GM19324 (cell line): Measurements from ENCODE around the gene GRK4.
"Not testable (repeated sequence)": the region's sequence is repeated elsewhere in the genome, so short reads cannot be mapped to it uniquely, and the experiment has no call there.

ENCODE experiments used
- ATAC-seq: cut with Tn5 transposase; IDR thresholded peaks from one replicate; pipeline ENCODE4 v1.9.1; 2021; ENCODE audit warnings: mild to moderate bottlenecking, moderate library complexity; ENCODE audit not compliant: unreplicated experiment, low FRiP score

GRK4 gene

GRCh38 chr4:2930135-2930757 is 33.1 kb upstream of the GRK4 start:
- ATAC-seq = no peak

DNA sequence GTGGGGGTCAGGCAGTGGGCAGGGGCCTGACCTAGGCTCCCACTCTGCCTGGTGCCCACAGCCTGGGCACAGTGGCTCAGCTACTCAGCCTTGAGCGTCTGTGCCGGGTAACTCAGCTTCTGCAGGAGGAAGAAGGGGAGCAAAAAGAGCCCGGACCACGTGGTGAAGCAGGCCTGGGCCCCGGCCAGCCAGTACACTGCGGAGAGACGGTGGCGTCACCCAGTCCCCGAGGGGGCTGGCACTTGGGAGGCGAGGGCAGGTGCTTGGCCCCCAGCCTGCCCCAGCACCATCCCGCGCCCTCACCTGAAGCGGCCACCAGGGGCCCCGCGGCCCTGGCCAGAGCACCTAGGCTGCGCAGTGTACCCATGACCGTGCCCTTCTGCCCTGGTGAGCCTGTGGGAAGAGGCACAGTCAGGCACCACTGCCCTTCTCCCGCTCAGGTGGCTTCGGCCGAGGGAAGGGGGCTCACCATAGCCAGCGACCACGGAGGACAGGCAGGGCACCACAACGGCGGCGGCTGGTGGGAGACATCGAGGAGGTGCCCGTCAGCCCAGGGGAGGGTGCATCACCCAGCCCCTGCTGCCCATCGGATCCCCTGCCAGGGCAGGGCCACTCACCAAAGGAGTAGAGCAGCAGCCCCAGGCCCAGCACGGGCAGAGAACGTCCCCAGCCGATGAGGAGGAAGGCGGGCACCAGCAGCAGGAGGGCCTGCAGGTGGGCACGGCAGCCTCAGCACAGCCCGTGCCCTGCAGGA is 32.4 kb upstream of the GRK4 start:
- ATAC-seq = no peak

DNA sequence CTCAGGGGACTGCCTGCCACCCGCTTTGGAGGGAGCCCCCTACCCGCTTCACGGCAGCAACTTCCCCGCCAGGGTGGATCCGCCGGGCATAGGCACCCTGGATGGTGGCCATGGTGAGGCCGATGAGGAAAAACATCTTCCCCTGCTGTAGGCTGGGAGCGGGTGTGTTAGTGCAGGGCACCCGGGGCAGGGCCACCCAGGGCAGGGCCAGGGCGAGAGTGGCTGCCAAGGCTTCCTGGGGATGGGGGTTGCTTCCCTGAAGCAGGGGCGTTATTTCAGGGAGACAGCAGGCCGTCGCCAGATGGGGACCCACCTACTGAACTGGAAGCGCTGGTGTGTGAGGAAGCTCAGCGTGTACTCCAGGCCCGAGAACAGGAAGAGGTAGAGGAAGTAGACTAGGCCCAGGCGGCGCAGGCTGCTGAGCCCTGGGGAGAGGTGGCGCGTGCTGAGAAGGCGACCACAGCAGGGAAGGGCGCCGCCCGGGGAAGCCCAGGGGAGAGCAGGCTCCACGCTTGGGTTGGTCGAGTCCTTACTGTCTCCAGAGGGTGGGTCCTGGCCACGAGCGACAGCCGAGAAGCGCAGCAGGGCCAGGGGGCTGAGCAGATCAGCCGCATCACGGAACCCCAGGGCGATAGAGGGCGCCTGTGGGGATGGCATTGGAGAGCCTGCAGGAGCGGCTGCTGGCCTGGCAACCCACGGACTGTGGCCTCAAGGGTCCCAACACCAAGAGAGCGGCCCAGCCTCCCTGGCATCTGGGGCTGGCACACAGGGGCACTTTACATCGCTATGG is 31.7 kb upstream of the GRK4 start:
- no peak for ATAC-seq

DNA sequence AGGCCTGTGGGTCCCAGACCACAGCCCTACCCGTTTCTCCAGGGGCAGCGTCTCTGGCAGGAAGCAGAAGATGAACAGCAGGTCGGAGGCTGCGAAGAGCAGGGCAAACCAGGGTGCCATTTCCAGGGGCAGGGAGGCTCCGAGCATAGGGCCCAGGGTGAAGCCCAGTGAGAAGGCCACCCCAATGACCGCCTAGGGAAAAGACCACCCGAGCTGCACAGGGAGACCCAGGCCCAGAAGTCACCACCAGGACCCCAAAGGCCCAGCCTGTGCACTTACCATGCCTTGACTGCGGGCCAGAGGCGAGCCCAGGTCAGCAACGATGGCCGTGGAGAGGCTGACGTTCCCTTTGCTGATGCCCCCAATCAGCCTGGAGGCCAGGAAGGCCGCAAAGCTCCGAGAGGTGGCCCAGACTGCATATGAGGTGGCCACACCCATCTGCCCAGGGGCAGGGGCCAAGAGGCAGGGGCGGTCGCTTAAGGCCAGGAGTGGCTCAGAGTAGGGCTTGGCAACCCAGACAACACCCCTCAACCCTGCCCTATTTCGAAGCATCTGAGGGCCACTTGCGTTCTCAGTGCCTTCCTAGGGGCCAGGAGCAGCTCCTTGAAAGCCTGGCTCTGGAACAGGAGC is 30.9 kb upstream of the GRK4 start:
- no peak for ATAC-seq

- ATAC-seq = no peak
Observed at GRCh38 chr4:2932951-2933565, 30.3 kb upstream of the GRK4 start.

- ATAC-seq = no peak
Observed at GRCh38 chr4:2933566-2934076, 29.8 kb upstream of the GRK4 start.

DNA sequence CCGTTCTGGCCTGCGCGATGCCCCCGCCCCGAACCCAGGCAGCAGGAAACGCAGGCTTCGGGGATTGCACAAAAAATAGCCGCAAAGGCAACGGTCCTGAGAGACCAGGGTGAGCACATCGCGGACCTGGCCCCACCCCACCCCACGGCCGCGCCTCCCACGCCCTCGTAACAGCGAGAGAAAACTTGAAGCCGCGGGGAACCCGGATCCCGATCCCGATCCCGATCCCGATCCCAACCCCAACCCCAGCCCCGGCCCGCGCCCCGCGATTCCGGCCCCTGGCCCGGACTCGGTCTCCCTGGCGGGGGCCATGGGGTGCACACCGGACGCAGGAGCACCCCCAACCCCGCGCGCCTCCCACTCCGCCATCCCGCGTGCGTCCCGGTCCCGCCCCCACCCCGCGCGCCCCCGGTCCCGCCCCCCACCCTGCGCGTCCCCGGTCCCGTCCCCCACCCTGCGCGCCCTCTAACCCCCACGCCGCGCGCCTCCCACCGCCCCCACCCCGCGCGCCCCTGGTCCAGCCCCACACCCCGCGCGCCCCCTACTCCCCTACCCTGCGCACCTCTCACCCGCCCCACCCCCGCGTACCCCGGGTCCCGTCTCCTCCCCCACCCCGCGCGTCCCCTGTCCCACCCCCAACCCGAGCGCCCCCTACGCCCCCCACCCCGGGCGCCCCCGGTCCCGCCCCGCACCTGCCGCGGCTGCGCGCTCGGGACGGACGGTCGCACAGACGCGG is 29.1 kb upstream of the GRK4 start:
- ATAC-seq = no peak

DNA sequence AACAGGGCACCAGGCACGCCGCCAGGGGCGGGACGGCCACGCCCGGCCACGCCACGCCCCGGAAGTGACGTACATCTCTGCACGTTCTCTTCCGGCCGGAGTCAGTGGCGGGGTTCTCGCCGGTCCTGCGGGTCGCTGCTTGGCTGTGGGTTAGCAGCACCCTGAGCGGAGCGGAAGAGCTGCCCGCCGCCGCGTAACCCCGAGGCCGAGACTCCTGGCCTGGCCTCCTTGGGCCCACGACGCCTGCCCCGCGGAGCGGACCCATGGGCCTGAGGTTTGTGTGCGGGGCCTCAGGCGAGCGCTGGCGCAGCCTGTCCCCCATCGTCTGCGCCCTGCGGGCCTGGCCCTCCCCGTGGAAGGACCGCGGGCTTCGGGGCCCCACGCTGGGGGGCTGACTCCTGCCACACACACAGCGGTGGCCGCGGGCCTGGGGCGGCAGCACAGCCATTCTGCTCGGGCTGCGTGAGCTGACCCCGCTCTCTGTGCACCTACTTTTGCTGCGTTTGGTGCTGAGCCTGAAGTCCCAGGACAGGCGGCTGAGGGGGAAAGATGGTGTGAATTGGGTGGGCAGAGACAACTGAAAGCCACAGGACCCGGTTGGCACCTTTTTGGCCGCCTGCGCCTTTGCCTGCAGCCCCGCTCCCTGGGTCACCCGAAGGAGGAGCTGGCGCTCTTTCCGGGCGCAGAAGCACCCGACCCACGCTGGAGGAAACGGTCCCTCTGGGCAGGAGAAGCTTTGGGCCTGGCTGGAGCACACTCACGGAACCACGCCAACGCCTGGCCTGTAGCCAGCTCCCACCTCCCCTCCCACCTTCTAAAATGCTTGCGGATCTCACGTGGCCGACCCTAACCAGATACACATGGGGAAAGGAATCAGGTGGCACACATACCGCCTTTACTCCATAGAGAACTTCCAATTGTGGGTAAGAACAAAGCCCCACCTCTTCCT is 28.3 kb upstream of the GRK4 start:
- ATAC-seq = peak; percentile 61

DNA sequence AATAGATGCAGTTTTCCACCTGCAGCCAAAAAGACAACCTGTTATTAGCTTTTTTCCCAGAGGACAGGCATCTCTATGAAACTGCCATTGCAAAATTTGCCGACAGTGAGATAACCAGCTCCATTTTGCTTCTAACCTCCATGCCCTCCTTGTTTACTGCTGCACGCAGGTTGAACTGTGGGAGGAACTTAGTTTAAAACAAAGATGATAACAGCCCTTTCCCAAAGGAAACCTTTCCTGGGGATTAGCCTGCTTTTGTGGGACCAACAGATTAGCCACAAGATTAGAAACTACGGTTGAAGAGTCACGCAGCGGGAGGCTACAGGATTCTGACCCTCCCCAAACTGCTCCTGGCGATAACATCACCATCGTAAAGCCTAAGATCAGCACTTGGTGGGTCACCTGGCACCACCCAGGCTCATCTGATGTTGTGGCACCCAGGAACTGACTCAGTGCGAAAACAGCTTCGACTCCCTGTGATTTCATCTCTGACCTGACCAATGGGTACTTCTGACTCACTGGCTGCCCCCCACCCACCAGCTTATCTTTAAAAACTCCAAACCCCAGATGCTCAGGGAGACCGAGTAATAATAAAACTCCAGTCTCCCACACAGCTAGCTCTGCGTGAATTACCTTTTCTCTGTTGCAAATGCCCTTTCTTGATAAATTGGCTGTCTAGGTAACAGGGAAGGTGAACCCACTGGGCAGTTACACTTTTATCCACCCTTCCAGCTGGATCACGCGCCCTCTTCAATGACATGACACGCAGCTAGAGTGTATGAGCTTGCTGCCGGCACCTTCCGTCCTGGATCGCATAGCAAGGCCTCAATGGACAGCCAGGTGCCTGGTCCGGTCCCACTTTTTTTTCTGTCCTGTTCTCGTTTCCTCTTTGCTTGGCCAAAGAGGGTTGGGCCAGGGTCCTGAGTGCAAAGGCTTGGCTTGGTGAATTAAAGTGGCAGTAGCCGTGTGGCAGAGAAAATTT is 27.3 kb upstream of the GRK4 start:
- ATAC-seq = no peak

DNA sequence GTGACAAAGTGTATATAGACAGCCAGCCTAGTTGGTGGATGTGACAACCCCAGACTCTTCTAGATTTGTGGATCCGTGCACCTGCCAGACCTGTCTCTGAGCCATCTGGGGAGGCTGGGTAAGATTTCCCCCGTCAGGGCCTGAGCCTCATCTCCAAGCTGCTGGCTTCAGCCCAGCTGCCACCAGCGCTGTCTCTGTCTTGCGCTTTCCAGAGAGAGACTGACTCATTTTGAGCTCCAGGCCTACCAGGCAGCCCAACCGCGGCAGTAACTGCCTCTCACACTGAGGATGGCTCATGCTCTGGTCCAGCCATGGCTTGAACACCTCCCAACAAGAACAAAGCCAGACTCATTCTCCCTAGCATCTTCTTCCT is 26.6 kb upstream of the GRK4 start:
- no peak for ATAC-seq

DNA sequence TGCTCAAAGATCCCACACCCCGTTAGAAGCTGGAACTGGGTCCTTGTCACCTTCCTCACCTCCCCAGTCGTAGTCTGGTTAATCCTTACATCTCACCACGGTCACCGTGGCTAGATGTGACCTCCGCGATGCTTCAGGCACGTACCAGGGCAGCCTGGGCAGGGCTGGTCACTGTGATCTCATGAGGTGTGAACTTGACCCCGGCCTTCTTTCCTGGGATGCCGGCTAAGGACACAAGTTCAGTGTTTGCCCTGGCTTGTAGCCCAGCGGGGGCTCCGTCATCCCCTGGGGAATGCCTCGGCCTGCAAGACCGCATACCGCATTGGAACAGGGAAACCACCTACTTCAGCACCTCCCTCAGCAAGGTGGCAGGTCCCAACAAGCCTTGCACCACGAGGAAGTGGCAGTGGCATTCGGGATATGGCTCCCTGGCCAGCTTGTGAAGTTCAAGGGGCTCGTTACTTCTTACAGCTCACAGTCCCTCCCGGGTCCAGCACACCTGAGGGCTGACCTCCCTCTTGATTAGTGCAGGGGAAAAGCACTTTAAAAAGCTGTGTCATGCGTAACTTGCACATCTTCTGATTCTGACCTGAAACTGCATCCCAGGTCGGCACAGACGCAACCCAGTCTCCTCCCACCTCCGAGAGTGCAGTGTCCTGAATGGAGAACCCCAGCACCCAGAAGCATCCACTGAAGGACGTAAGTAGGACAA is 26.1 kb upstream of the GRK4 start:
- ATAC-seq = no peak

DNA sequence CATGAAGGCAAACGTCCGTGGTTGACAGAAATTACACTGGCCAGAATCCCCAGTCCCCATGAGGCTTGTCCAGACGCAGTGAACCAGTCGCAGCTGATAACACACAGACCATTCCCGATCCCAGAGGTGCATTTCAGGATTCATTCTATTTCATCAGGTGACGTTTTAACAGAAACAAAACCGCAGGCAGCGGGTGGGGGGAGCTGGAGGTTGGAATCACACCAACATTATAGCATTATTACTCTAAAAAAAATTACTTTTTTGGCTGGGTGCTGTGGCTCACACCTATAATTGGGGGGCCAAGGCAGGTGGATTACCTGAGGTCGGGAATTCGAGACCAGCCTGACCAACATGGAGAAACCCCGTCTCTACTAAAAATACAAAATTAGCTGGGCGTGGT is 25.4 kb upstream of the GRK4 start:
- ATAC-seq = no peak

GRCh38 chr4:2938411-2938810 is 25.0 kb upstream of the GRK4 start:
- ATAC-seq = not testable (repeated sequence)

- ATAC-seq = no peak
Observed at GRCh38 chr4:2938906-2939305, 24.5 kb upstream of the GRK4 start.

GRCh38 chr4:2939383-2940243 is 23.8 kb upstream of the GRK4 start:
- ATAC-seq = no peak
